Endothelial cell of umbilical vein (primary cell): ENCODE data around the gene NLRP6. TPM values are rescaled to one million over a fixed set of nuclear protein-coding genes. Genes with fewer than 3 reads are reported as not detected.

ENCODE experiments used
- BruUV-seq: library from RNA; stranded (reverse); fragments of 400-500 nt; replicated peaks from 2 replicates; lab custom pipeline; 2021; lab: Mats Ljungman, UMichigan
- CTCF ChIA-PET: fragments of 300-600, 350-600 bp; sonication (Branson Sonifier 250); formaldehyde crosslinking; loops from one replicate; lab custom pipeline; 2021; ENCODE audit warnings: antibody characterized with exemption, inconsistent platforms; lab: Charles Lee
- POLR2A ChIA-PET: fragments of 300-600, 350-600 bp; sonication (Branson Sonifier 250); formaldehyde crosslinking; loops from one replicate; lab custom pipeline; 2021; ENCODE audit warnings: antibody characterized with exemption, inconsistent platforms; lab: Charles Lee
- DNase-seq: peaks from one replicate; pipeline ENCODE4 v3.0.0-alpha.2; 2011; ENCODE audit warnings: low read depth, low spot score
- FAIRE-seq: peaks from 2 replicates; lab custom pipeline; 2011; peaks lifted over from hg19 to GRCh38; lab: Jason Lieb, UNC
- H2AFZ ChIP-seq: 2 replicates; pipeline ENCODE4 v1.6.0; 2012; ENCODE audit warnings: low read depth, low read length, control low read depth, inconsistent platforms
- H3K27ac ChIP-seq: 2 replicates; pipeline ENCODE4 v1.5.1; 2011; ENCODE audit warnings: low read depth, mild to moderate bottlenecking, control low read depth, low read length, moderate library complexity; ENCODE audit not compliant: insufficient read depth
- H3K27me3 ChIP-seq, 2 experiments: 2 replicates each; pipeline versions ENCODE4 v1.6.0 to v1.6.1; 2011; ENCODE audit warnings: low read length in 2 of 2, mixed read lengths in 1 of 2; ENCODE audit not compliant: control insufficient read depth in 2 of 2, insufficient read depth in 2 of 2
- H3K36me3 ChIP-seq, 2 experiments: 2 replicates in 1 of 2; 3 replicates in 1 of 2; pipeline ENCODE4 v1.5.1; 2011; ENCODE audit warnings: low read length in 2 of 2, mild to moderate bottlenecking in 1 of 2, moderate library complexity in 1 of 2; ENCODE audit not compliant: control insufficient read depth in 2 of 2, insufficient read depth in 2 of 2; ENCODE audit errors: extremely low read depth in 1 of 2
- H3K4me1 ChIP-seq: 3 replicates; pipeline ENCODE4 v1.5.1; 2011; ENCODE audit warnings: mild to moderate bottlenecking, low read length; ENCODE audit not compliant: control insufficient read depth, insufficient read depth; ENCODE audit errors: extremely low read depth
- H3K4me2 ChIP-seq: 2 replicates; pipeline ENCODE4 v1.6.1; 2011; ENCODE audit warnings: low read length, control low read depth, mixed read lengths; ENCODE audit not compliant: insufficient read depth
- H3K4me3 ChIP-seq, 3 experiments: fragments of 200-600 bp in 1 of 3; sonication (generic), shearing (Covaris generic) in 1 of 3; replicated peaks in 1 of 3; 2 replicates each; pipeline ENCODE4 v1.5.1; 2011 to 2016; ENCODE audit warnings: control low read depth in 3 of 3, low read length in 3 of 3, mild to moderate bottlenecking in 2 of 3, inconsistent platforms in 1 of 3, low read depth in 1 of 3, moderate library complexity in 1 of 3; ENCODE audit not compliant: insufficient read depth in 1 of 3
- H3K79me2 ChIP-seq: 2 replicates; pipeline ENCODE4 v1.6.0; 2012; ENCODE audit warnings: low read length, inconsistent platforms; ENCODE audit not compliant: control insufficient read depth, insufficient read depth
- H3K9ac ChIP-seq: replicated peaks from 2 replicates; pipeline ENCODE3; 2011; ENCODE audit warnings: low read length, control low read depth; ENCODE audit not compliant: insufficient read depth; ENCODE audit errors: extremely low read depth
- H3K9me1 ChIP-seq: replicated peaks from 3 replicates; pipeline ENCODE4 v1.6.0; 2011; ENCODE audit warnings: mild to moderate bottlenecking, low read length; ENCODE audit not compliant: control insufficient read depth, insufficient read depth; ENCODE audit errors: extremely low read depth
- H3K9me3 ChIP-seq: replicated peaks from 2 replicates; pipeline ENCODE4 v1.5.1; 2012; ENCODE audit warnings: low read length, inconsistent platforms; ENCODE audit not compliant: control insufficient read depth, insufficient read depth
- H4K20me1 ChIP-seq: replicated peaks from 2 replicates; pipeline ENCODE3; 2011; ENCODE audit warnings: mild to moderate bottlenecking, low read length; ENCODE audit not compliant: control insufficient read depth, insufficient read depth; ENCODE audit errors: extremely low read depth
- CTCF ChIP-seq, 2 donors: IDR thresholded peaks; 1 replicate in 1 of 2; 2 replicates in 1 of 2; pipeline ENCODE4 v1.5.1; 2011; ENCODE audit warnings: low read length in 2 of 2, mild to moderate bottlenecking in 2 of 2, moderate library complexity in 2 of 2, control low read depth in 1 of 2, inconsistent platforms in 1 of 2, low read depth in 1 of 2; ENCODE audit not compliant: insufficient read depth in 1 of 2; ENCODE audit errors: extremely low read depth in 1 of 2
- EZH2 ChIP-seq: IDR thresholded peaks from 2 replicates; pipeline ENCODE4 v1.6.1; 2012; ENCODE audit warnings: borderline replicate concordance, low read depth, mild to moderate bottlenecking, moderate library complexity, low read length, inconsistent platforms; ENCODE audit not compliant: severe bottlenecking
- FOS ChIP-seq: IDR thresholded peaks from 2 replicates; pipeline ENCODE4 v1.6.1; 2011; ENCODE audit warnings: mild to moderate bottlenecking, low read length, moderate library complexity, borderline replicate concordance; ENCODE audit not compliant: insufficient read depth
- GATA2 ChIP-seq: IDR thresholded peaks from 2 replicates; pipeline ENCODE4 v1.7.0; 2011; ENCODE audit warnings: low read depth, mild to moderate bottlenecking, moderate library complexity, mixed read lengths, low read length; ENCODE audit not compliant: insufficient read length, insufficient read depth
- JUN ChIP-seq: IDR thresholded peaks from 2 replicates; pipeline ENCODE4 v1.6.1; 2011; ENCODE audit warnings: borderline replicate concordance, low read depth; ENCODE audit not compliant: insufficient read length, insufficient read depth
- MAX ChIP-seq: IDR thresholded peaks from 2 replicates; pipeline ENCODE4 v1.6.1; 2011; ENCODE audit not compliant: insufficient read depth, insufficient read length
- MYC ChIP-seq: IDR thresholded peaks from one replicate; pipeline ENCODE4 v1.6.1; 2011; ENCODE audit warnings: mild to moderate bottlenecking, low read depth, low read length
- POLR2A ChIP-seq: IDR thresholded peaks from 2 replicates; pipeline ENCODE4 v1.6.1; 2012; ENCODE audit warnings: low read depth, mild to moderate bottlenecking, control low read depth, low read length
- POLR2AphosphoS5 ChIP-seq: IDR thresholded peaks from 2 replicates; pipeline ENCODE4 v1.6.1; 2012; ENCODE audit warnings: low read depth, mild to moderate bottlenecking, control low read depth, low read length, moderate library complexity; ENCODE audit not compliant: insufficient read depth
- dilution Hi-C: fragments of 300-500 bp; cut with MboI; formaldehyde crosslinking; loops from one replicate; pipeline ENCODE4 v1.15.0; 2019; ENCODE audit warnings: low sequenced_read_pairs; ENCODE audit not compliant: extremely low pct_ligation_motif_present
- intact Hi-C: fragments of 100-400 bp; cut with micrococcal nuclease; formaldehyde crosslinking; loops from one replicate; pipeline ENCODE4 v1.10.0; 2022
- polyA plus RNA-seq, 4 experiments: library from polyadenylated mRNA; depleted of rRNA in 3 of 4; stranded (reverse) in 3 of 4; unstranded in 1 of 4; fragments of >200 nt; gene quantifications; 2 replicates each; pipeline versions ENCODE4 v1.2.1 to v1.2.3, GENCODE V29; 2011 to 2012; ENCODE audit warnings: missing spikeins in 1 of 4
- total RNA-seq: library from RNA; stranded (reverse); gene quantifications from 2 replicates; pipeline ENCODE4 v1.2.3, GENCODE V29; 2021

Gene NLRP6
- total and polyA plus RNA-seq, 2 donors (not counting 3 experiments of a cell fraction or from before 2014, with no cell fraction given): not detected

GRCh38 chr11:288478-289397 is 10.5 kb downstream of the NLRP6 start, which contains the start of gene PGGHG:
PGGHG (plus strand) TSS chr11:289126; CDS start chr11:289817, 691 bp downstream.
- Histone ChIP-seq H3K4me3 (peak within 1 kb of the TSS; percentile 4 to 58 (median 7)), H3K4me1 (peaks cover 3% of the 10 kb centered on the region), H4K20me1 (no peaks in the 10 kb centered on the region), H2AFZ (peak within 1 kb of the TSS; percentile 83), H3K9me3 (no peaks in the 10 kb centered on the region), H3K36me3 (peaks cover 0 to 5% of the 10 kb centered on the region in 2 experiments), H3K9ac (no peak within 1 kb of the TSS), H3K27ac (no peak within 1 kb of the TSS), H3K4me2 (peak within 1 kb of the TSS; percentile 11), H3K9me1 (no peaks in the 10 kb centered on the region), H3K27me3 (peaks cover 8% of the 10 kb centered on the region in 2 experiments), H3K79me2 (no peaks in the 10 kb centered on the region)
- TF ChIP-seq POLR2AphosphoS5: peak; percentile 45
- TF ChIP-seq FOS: no peak
- peak; percentile 24 for TF ChIP-seq POLR2A
- dilution Hi-C loops: no loop called here
- CTCF ChIA-PET: interaction anchor here (1.5 to 2.2 kb wide), 2 partner anchors 17 to 38 kb away, joined by 3 to 11 read pairs; no protein-coding TSS in a partner anchor
- POLR2A ChIA-PET: no interaction called here
- BruUV-seq: no TSS peak
- DNase-seq: no peak
- no peak for FAIRE-seq
- intact Hi-C loops: no loop called here

GRCh38 chr11:289398-289711 is 11.1 kb downstream of the NLRP6 start:
- no peak overlapping the region for H3K27ac ChIP-seq
- no peak overlapping the region for H3K4me2 ChIP-seq
- FAIRE-seq (no peak), DNase-seq (no peak)
- peak overlapping the region in 1 of 3 experiments; percentile 58 for H3K4me3 ChIP-seq
- intact Hi-C loops (no loop called here), dilution Hi-C loops (no loop called here)
- BruUV-seq: no TSS peak
- no peak overlapping the region for H3K9ac ChIP-seq
- H3K27me3 ChIP-seq: peaks cover 8% of the 10 kb centered on the region in 2 experiments
- H3K4me1 ChIP-seq: peaks cover 3% of the 10 kb centered on the region
- peaks cover 0 to 8% of the 10 kb centered on the region in 2 experiments for H3K36me3 ChIP-seq
- CTCF ChIA-PET: interaction anchor here (1.5 to 2.2 kb wide), 2 partner anchors 16 to 39 kb away, joined by 3 to 11 read pairs; no protein-coding TSS in a partner anchor
- no peak overlapping the region for H2AFZ ChIP-seq
- TF ChIP-seq EZH2 (no peak), FOS (no peak), MAX (no peak), POLR2A (no peak), CTCF (IDR thresholded peaks at IDR 0.05; ENCODE audit: extremely low read depth in 1 of 2, insufficient read depth in 1 of 2, low read depth in 1 of 2, low read length in 2 of 2) (no peak), GATA2 (no peak), JUN (no peak), POLR2AphosphoS5 (no peak), MYC (no peak)
- H3K9me3 ChIP-seq: no peaks in the 10 kb centered on the region
- no peaks in the 10 kb centered on the region for H3K79me2 ChIP-seq
- H3K9me1 ChIP-seq: no peaks in the 10 kb centered on the region
- POLR2A ChIA-PET: no interaction called here
- no peaks in the 10 kb centered on the region for H4K20me1 ChIP-seq
